K562 (cell line): Measurements from ENCODE around the gene SVBP. TPM values are rescaled to one million over a fixed set of nuclear protein-coding genes. Genes with fewer than 3 reads are reported as not detected.

Experiments
- ATAC-seq: fragments of 200-7000 bp; cut with Tn5 transposase; 3 replicates; pipeline ENCODE4 v1.9.1; 2020; ENCODE audit warnings: moderate library complexity
- BruUV-seq: library from RNA; stranded (reverse); fragments of 400-500 nt; replicated peaks from 2 replicates; lab custom pipeline; 2021; lab: Mats Ljungman, UMichigan
- CTCF ChIA-PET: fragments of 300-600 bp; formaldehyde crosslinking; extraction: SDS; loops from one replicate; lab custom pipeline; 2021; ENCODE audit warnings: low intra/inter-chr PET ratio; lab: Yijun Ruan, JAX
- POLR2A ChIA-PET: fragments of 300-600, 350-650 bp; sonication (Branson Sonifier 250); formaldehyde crosslinking; extraction: SDS; loops from one replicate; lab custom pipeline; 2021; ENCODE audit warnings: antibody characterized with exemption, inconsistent platforms; lab: Yijun Ruan, JAX
- DNase-seq, 4 experiments: peaks; one replicate each; pipeline versions ENCODE4 v3.0.0 to v3.0.0-alpha.2; 2011 to 2018; ENCODE audit warnings: low spot score in 3 of 4, mixed read lengths in 3 of 4; ENCODE audit errors: extremely low read depth in 1 of 4
- FAIRE-seq: peaks from 2 replicates; lab custom pipeline; 2011; peaks lifted over from hg19 to GRCh38; lab: Jason Lieb, UNC
- H2AFZ ChIP-seq: 2 replicates; pipeline ENCODE4 v1.6.0; 2011; ENCODE audit warnings: low read depth, low read length, control low read depth, inconsistent platforms
- H3K27ac ChIP-seq: fragments of 200-600 bp; 3 replicates; pipeline ENCODE4 v1.8.0; 2011; ENCODE audit warnings: low read depth, mild to moderate bottlenecking, control low read depth, inconsistent platforms, low read length, moderate library complexity, mixed read lengths; ENCODE audit errors: extremely low read depth
- H3K27me3 ChIP-seq, 2 experiments: fragments of 300-600 bp in 1 of 2; 2 replicates in 1 of 2; 3 replicates in 1 of 2; pipeline versions ENCODE4 v1.6.0 to v1.8.0; 2011; ENCODE audit warnings: inconsistent platforms in 2 of 2, low read length in 2 of 2, mild to moderate bottlenecking in 1 of 2, mixed read lengths in 1 of 2, moderate library complexity in 1 of 2; ENCODE audit not compliant: control insufficient read depth in 2 of 2, insufficient read depth in 2 of 2
- H3K36me3 ChIP-seq: fragments of 300-600 bp; 3 replicates; pipeline ENCODE4 v1.8.0; 2011; ENCODE audit warnings: mild to moderate bottlenecking, low read length, inconsistent platforms; ENCODE audit not compliant: control insufficient read depth, insufficient read depth
- H3K4me1 ChIP-seq, 2 experiments: fragments of 200-600 bp in 1 of 2; replicated peaks in 1 of 2; 2 replicates in 1 of 2; 3 replicates in 1 of 2; pipeline versions ENCODE4 v1.5.1 to v1.8.0; 2011; ENCODE audit warnings: inconsistent platforms in 2 of 2, low read length in 2 of 2, mild to moderate bottlenecking in 1 of 2, mixed read lengths in 1 of 2, moderate library complexity in 1 of 2; ENCODE audit not compliant: control insufficient read depth in 2 of 2, insufficient read depth in 2 of 2
- H3K4me2 ChIP-seq: 2 replicates; pipeline ENCODE4 v1.6.1; 2011; ENCODE audit warnings: low read length, control low read depth, inconsistent platforms, mixed read lengths; ENCODE audit not compliant: insufficient read depth
- H3K4me3 ChIP-seq: fragments of 200-600 bp; sonication (generic), shearing (Covaris generic); 2 replicates; pipeline ENCODE4 v1.5.1; 2016; ENCODE audit warnings: control low read depth, inconsistent platforms
- H3K79me2 ChIP-seq: fragments of 200-600 bp; 3 replicates; pipeline ENCODE4 v1.8.0; 2011; ENCODE audit warnings: low read length, inconsistent platforms; ENCODE audit not compliant: control insufficient read depth, insufficient read depth
- H3K9ac ChIP-seq, 2 experiments: 2 replicates each; pipeline versions ENCODE4 v1.6.0 to v1.6.1; 2011; ENCODE audit warnings: low read depth in 2 of 2, low read length in 2 of 2, control low read depth in 1 of 2, inconsistent platforms in 1 of 2, mild to moderate bottlenecking in 1 of 2, mixed read lengths in 1 of 2; ENCODE audit not compliant: insufficient read depth in 1 of 2
- H3K9me1 ChIP-seq: one replicate; pipeline ENCODE4 v1.6.0; 2011; ENCODE audit warnings: inconsistent platforms, mild to moderate bottlenecking, low read length, moderate library complexity; ENCODE audit not compliant: control insufficient read depth, insufficient read depth
- H3K9me3 ChIP-seq: replicated peaks from 2 replicates; pipeline ENCODE4 v1.5.1; 2011; ENCODE audit warnings: low read depth, low read length, inconsistent platforms; ENCODE audit not compliant: control insufficient read depth, insufficient read depth
- H4K20me1 ChIP-seq: replicated peaks from 2 replicates; pipeline ENCODE4 v1.6.1; 2011; ENCODE audit warnings: low read length, inconsistent platforms, mixed read lengths; ENCODE audit not compliant: control insufficient read depth, insufficient read depth
- ELF4 ChIP-seq: fragments of 450-650 bp; formaldehyde crosslinking; IDR thresholded peaks from 2 replicates; pipeline ENCODE4 v1.4.0; 2022; ENCODE audit warnings: missing genetic modification characterization
- GATA2 ChIP-seq: sonication (generic); formaldehyde crosslinking; IDR thresholded peaks from 2 replicates; pipeline ENCODE4 v1.4.0; 2020; ENCODE audit warnings: mild to moderate bottlenecking, missing genetic modification reagents
- ILF3 ChIP-seq: fragments of 450-650 bp; IDR thresholded peaks from 2 replicates; pipeline ENCODE4 v1.6.1; 2018; ENCODE audit warnings: antibody characterized with exemption, mild to moderate bottlenecking, moderate library complexity, borderline replicate concordance
- MECOM ChIP-seq: fragments of 250-450 bp; sonication (Bioruptor Pico); IDR thresholded peaks from 2 replicates; pipeline ENCODE4 v1.8.0; 2022; ENCODE audit warnings: inconsistent platforms
- PCBP2 ChIP-seq: fragments of 200-400 bp; formaldehyde crosslinking; IDR thresholded peaks from 2 replicates; pipeline ENCODE4 v1.6.1; 2018; ENCODE audit warnings: low read length, low read depth, mild to moderate bottlenecking, moderate library complexity; ENCODE audit not compliant: poor library complexity, severe bottlenecking
- TBL1XR1 ChIP-seq, 2 experiments: IDR thresholded peaks; 2 replicates each; pipeline ENCODE4 v1.6.1; 2012; ENCODE audit warnings: improper control_type of control experiment in 2 of 2, low read length in 2 of 2, mild to moderate bottlenecking in 1 of 2
- ZNF589 ChIP-seq: fragments of 200-800 bp; sonication (Bioruptor generic); IDR thresholded peaks from 2 replicates; pipeline ENCODE4 v1.6.1; 2016; ENCODE audit warnings: low read depth, missing genetic modification characterization, missing compliant biosample characterization
- WGBS: fragments of 100-300 bp; shearing (Covaris generic); methylation state at CpG from one replicate; pipeline ENCODE4 v1.1.6; 2016; ENCODE audit warnings: low coverage, mixed read lengths; ENCODE audit not compliant: insufficient coverage; ENCODE audit errors: missing lambda C conversion rate; 5-methylcytosine and 5-hydroxymethylcytosine counted together
- in situ Hi-C: fragments of 300-500 bp; cut with MboI; formaldehyde crosslinking; loops from 4 replicates; pipeline ENCODE4 v1.15.0; 2018; ENCODE audit warnings: inconsistent platforms, mixed read lengths
- intact Hi-C: fragments of 100-400 bp; cut with micrococcal nuclease; formaldehyde crosslinking; loops from 2 replicates; pipeline ENCODE4 v1.14.2; 2022
- polyA plus RNA-seq, 8 experiments: library from polyadenylated mRNA; depleted of rRNA in 4 of 8; stranded (reverse) in 5 of 8; unstranded in 3 of 8; fragments of >200 nt; fragmentation: Nextera tagmentation in 2 of 8; fragmentation: Illumina TruSeq in 1 of 8; extraction: Ambion mirVana in 2 of 8; extraction: Trizol in 1 of 8; gene quantifications; 2 replicates each; pipeline versions ENCODE4 v1.2.1 to v1.2.3, GENCODE V29; 2011 to 2014; ENCODE audit warnings: inconsistent platforms in 1 of 8, missing spikeins in 1 of 8
- total RNA-seq, 7 experiments: library from RNA; depleted of rRNA in 6 of 7; stranded (reverse); fragments of >200 nt in 6 of 7; fragmentation: Illumina TruSeq in 2 of 7; extraction: Trizol in 2 of 7; gene quantifications; 2 replicates each; pipeline versions ENCODE4 v1.2.1 to v1.2.3, GENCODE V29; 2011 to 2021; ENCODE audit warnings: low replicate concordance in 1 of 7

Gene SVBP
- total and polyA plus RNA-seq, 9 of the 15 experiments (the other 6 are each of a cell fraction or from before 2014, with no cell fraction given): 31.7 to 49.7 (median 40.0) TPM

DNA sequence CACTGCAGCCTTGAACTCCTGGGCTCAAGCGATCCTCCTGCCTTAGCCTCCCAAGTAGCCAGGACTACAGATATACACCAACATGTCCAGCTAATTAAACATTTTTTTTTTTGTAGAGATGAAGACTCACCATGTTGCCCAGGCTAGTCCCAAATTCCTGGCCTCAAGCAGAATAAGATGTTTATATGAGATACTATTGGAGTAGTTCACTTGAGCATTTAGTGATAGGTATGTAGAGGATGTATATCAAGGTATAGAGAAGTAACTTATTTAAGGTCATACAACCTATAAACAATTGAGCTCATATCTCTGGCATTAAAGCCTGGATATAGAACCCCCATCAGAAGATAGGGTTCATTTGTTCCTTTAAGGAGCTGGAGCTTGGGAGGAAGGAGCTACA, 37.0 kb downstream of the SVBP start:
- Histone ChIP-seq H3K9me3 (no peaks in the 10 kb centered on the region), H3K4me2 (no peak overlapping the region), H3K4me1 (peaks cover 0 to 11% of the 10 kb centered on the region in 2 experiments; a peak in 3 of 5 replicates), H3K79me2 (no peaks in the 10 kb centered on the region), H3K4me3 (no peak overlapping the region), H3K27me3 (no peaks in the 10 kb centered on the region), H3K9me1 (no peaks in the 10 kb centered on the region), H4K20me1 (no peaks in the 10 kb centered on the region), H3K27ac (no peak overlapping the region), H3K36me3 (peaks cover 71% of the 10 kb centered on the region)
- FAIRE-seq: no peak
- intact Hi-C loops: no loop called here
- POLR2A ChIA-PET: interaction anchor here (0.5 to 5.2 kb wide), 4 partner anchors 10 to 1793 kb away, joined by 3 to 27 read pairs (median 3); no protein-coding TSS in a partner anchor
- ATAC-seq: no peak
- TF ChIP-seq MECOM (CRISPR knock-in tag) (no peak), TBL1XR1 (IDR thresholded peaks at IDR 0.05; ENCODE audit: low read length in 2 of 2) (no peak), PCBP2 (no peak), ELF4 (CRISPR knock-in tag) (no peak)
- TF ChIP-seq, all 486 proteins: peak for 0
- in situ Hi-C loops: loop anchor here (5.0 kb wide), 1 partner anchor 142 kb away; no protein-coding TSS in a partner anchor
- Histone ChIP-seq H2AFZ (no peak overlapping the region), H3K9ac (no peak overlapping the region)
- BruUV-seq: no TSS peak
- DNase-seq: peak in 1 of 4 experiments; percentile 4
- CTCF ChIA-PET: interaction anchor here (1.3 kb wide), 1 partner anchor 293 kb away, joined by 4 read pairs; no protein-coding TSS in a partner anchor
- WGBS: 92% methylated on average over 1 of the region's 1 CpG

DNA sequence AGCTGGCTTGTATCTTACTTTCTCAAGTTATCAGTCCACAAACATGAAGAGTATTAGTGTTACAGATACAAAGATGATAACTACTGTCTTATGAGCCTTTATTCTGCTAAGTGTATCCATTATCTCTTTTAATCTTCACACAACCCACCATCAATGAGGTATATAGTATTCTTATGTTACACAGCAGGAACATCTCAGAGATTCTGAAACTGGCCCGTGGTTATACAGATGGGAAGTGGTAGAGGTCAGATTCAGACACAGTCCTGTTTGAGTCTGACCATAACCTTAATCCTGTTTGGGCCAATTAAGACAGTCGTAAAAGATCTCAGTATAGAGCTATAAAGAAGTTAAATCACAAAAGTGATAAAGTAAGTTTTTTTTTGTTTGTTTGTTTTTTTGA, 37.5 kb downstream of the SVBP start:
- CTCF ChIA-PET: no interaction called here
- intact Hi-C loops: loop anchor here (2.0 kb wide), 1 partner anchor 133 kb away; no protein-coding TSS in a partner anchor
- Histone ChIP-seq H3K4me2 (no peak overlapping the region; the same call in 1 of the 2 replicates), H3K27ac (no peak overlapping the region), H3K4me1 (peaks cover 0 to 6% of the 10 kb centered on the region in 2 experiments; a peak in 3 of 5 replicates), H3K9me3 (no peaks in the 10 kb centered on the region), H3K36me3 (peaks cover 75% of the 10 kb centered on the region), H3K9me1 (no peaks in the 10 kb centered on the region), H3K9ac (no peak overlapping the region), H2AFZ (no peak overlapping the region), H3K4me3 (no peak overlapping the region), H3K79me2 (no peaks in the 10 kb centered on the region), H3K27me3 (no peaks in the 10 kb centered on the region), H4K20me1 (no peaks in the 10 kb centered on the region)
- in situ Hi-C loops: loop anchor here (5.0 kb wide), 2 partner anchors 143 to 293 kb away; no protein-coding TSS in a partner anchor
- no TSS peak for BruUV-seq
- POLR2A ChIA-PET: interaction anchor here (0.5 to 5.2 kb wide), 5 partner anchors 10 to 1793 kb away, joined by 3 to 27 read pairs (median 3); no protein-coding TSS in a partner anchor
- 88% methylated on average over 2 of the region's 2 CpGs for WGBS
- no peak for ATAC-seq
- FAIRE-seq: no peak
- no peak for DNase-seq
- TF ChIP-seq ZNF589 (CRISPR knock-in tag) (no peak), GATA2 (CRISPR knock-in tag) (no peak), ILF3 (no peak)
